ENCODE results near the gene KRTAP10-9.

DNA sequence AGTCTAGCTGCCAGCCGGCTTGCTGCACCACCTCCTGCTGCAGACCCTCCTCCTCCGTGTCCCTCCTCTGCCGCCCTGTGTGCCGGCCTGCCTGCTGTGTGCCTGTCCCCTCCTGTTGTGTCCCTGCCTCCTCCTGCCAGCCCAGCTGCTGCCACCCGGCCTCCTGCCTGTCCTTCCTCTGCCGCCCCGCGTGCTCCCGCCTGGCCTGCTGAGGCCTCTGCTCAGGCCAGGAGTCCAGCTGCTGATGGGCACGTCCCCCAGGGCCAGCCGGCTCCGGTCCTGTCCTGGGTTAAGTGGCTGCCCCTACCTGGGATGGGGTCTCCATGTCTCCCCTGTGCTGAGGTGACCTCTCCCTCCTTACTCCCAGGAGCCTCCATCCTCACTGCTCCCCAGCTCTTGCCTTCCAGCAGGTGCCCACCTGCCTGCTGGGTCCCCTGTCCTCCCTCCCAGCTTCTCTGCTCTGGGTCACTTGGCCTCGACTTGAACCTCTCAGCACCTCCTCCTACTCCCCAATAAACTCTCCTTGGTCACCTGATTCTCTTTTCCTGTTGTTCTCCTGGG lies 14.1 kb upstream of the KRTAP10-9 start:
- TF ChIP-seq, protein P1, sequence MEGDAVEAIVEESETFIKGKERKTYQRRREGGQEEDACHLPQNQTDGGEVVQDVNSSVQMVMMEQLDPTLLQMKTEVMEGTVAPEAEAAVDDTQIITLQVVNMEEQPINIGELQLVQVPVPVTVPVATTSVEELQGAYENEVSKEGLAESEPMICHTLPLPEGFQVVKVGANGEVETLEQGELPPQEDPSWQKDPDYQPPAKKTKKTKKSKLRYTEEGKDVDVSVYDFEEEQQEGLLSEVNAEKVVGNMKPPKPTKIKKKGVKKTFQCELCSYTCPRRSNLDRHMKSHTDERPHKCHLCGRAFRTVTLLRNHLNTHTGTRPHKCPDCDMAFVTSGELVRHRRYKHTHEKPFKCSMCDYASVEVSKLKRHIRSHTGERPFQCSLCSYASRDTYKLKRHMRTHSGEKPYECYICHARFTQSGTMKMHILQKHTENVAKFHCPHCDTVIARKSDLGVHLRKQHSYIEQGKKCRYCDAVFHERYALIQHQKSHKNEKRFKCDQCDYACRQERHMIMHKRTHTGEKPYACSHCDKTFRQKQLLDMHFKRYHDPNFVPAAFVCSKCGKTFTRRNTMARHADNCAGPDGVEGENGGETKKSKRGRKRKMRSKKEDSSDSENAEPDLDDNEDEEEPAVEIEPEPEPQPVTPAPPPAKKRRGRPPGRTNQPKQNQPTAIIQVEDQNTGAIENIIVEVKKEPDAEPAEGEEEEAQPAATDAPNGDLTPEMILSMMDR (IDR thresholded peaks at IDR 0.05; ENCODE audit: control extremely low read depth in 1 of 3, insufficient read depth in 1 of 3, low read depth in 1 of 3, low read length in 3 of 3): no peak
- TF ChIP-seq, protein P2, sequence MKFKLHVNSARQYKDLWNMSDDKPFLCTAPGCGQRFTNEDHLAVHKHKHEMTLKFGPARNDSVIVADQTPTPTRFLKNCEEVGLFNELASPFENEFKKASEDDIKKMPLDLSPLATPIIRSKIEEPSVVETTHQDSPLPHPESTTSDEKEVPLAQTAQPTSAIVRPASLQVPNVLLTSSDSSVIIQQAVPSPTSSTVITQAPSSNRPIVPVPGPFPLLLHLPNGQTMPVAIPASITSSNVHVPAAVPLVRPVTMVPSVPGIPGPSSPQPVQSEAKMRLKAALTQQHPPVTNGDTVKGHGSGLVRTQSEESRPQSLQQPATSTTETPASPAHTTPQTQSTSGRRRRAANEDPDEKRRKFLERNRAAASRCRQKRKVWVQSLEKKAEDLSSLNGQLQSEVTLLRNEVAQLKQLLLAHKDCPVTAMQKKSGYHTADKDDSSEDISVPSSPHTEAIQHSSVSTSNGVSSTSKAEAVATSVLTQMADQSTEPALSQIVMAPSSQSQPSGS (IDR thresholded peaks at IDR 0.05; ENCODE audit: low read length): no peak
- TF ChIP-seq POLR2A (IDR thresholded peaks at IDR 0.05; ENCODE audit: control extremely low read depth in 1 of 2, low read depth in 2 of 2, low read length in 2 of 2): no peak
- TF ChIP-seq CHD1 (IDR thresholded peaks at IDR 0.05; ENCODE audit: low read depth, low read length): no peak
- TF ChIP-seq RAD21 (IDR thresholded peaks at IDR 0.05 in 1 of 2, conservative IDR thresholded peaks at IDR 0.05 in 1 of 2; ENCODE audit: low read depth in 2 of 2, low read length in 2 of 2): no peak
- TF ChIP-seq EZH2 (IDR thresholded peaks at IDR 0.05; ENCODE audit: low read depth, low read length, severe bottlenecking): no peak
- no peak for TF ChIP-seq KDM5A (IDR thresholded peaks at IDR 0.05; ENCODE audit: low read length)
- no peak for TF ChIP-seq ZNF274 (IDR thresholded peaks at IDR 0.05; ENCODE audit: borderline replicate concordance, extremely low read depth, low read length)
- no peak for TF ChIP-seq SUZ12 (IDR thresholded peaks at IDR 0.05; ENCODE audit: low read length)
- TF ChIP-seq, protein P3, sequence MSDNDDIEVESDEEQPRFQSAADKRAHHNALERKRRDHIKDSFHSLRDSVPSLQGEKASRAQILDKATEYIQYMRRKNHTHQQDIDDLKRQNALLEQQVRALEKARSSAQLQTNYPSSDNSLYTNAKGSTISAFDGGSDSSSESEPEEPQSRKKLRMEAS (IDR thresholded peaks at IDR 0.05): no peak
- no peak for TF ChIP-seq RNF2 (IDR thresholded peaks at IDR 0.05; ENCODE audit: borderline replicate concordance, low read depth, low read length, missing control alignments, poor library complexity, severe bottlenecking)
- TF ChIP-seq EP300 (IDR thresholded peaks at IDR 0.05; ENCODE audit: borderline replicate concordance in 1 of 2, low read depth in 2 of 2, low read length in 2 of 2): no peak

Measured in H1 (cell line).